Neural cell (in vitro differentiated cells): Measurements from ENCODE around the gene TWNK. TPM values are rescaled to one million over a fixed set of nuclear protein-coding genes. Genes with fewer than 3 reads are reported as not detected.
"Not testable (repeated sequence)": the region's sequence is repeated elsewhere in the genome, so short reads cannot be mapped to it uniquely, and the experiment has no call there.

Experiments used
- H2AFZ ChIP-seq: fragments of 200-600, 300-800 bp; sonication (generic), shearing (Covaris generic); 2 replicates; pipeline ENCODE4 v1.6.0; 2014; ENCODE audit warnings: low read depth, mild to moderate bottlenecking, antibody characterized with exemption, low read length, moderate library complexity
- H3F3A ChIP-seq: fragments of 200-600 bp; shearing (Covaris generic); 2 replicates; pipeline ENCODE4 v1.6.1; 2016; ENCODE audit warnings: mild to moderate bottlenecking, moderate library complexity, mixed read lengths, antibody characterized with exemption, low read length; ENCODE audit not compliant: insufficient read depth, poor library complexity, severe bottlenecking
- H3K27ac ChIP-seq: fragments of 200-600, 300-800 bp; sonication (generic), shearing (Covaris generic); 2 replicates; pipeline ENCODE4 v1.5.1; 2014; ENCODE audit warnings: mild to moderate bottlenecking, low read length, moderate library complexity
- H3K27me3 ChIP-seq: fragments of 300-800, 200-600 bp; sonication (generic), shearing (Covaris generic); 2 replicates; pipeline ENCODE4 v1.6.0; 2014; ENCODE audit warnings: mild to moderate bottlenecking, low read depth, low read length, moderate library complexity; ENCODE audit not compliant: insufficient read depth
- H3K36me3 ChIP-seq: fragments of 300-800, 200-600 bp; sonication (generic), shearing (Covaris generic); 2 replicates; pipeline ENCODE4 v1.5.1; 2014; ENCODE audit warnings: mild to moderate bottlenecking, antibody characterized with exemption, low read length, moderate library complexity; ENCODE audit not compliant: insufficient read depth
- H3K4me2 ChIP-seq: fragments of 300-800, 200-600 bp; sonication (generic), shearing (Covaris generic); 2 replicates; pipeline ENCODE4 v1.6.0; 2014; ENCODE audit warnings: mild to moderate bottlenecking, low read length
- H3K4me3 ChIP-seq: fragments of 300-800, 200-600 bp; sonication (generic), shearing (Covaris generic); 2 replicates; pipeline ENCODE4 v1.5.1; 2014; ENCODE audit warnings: mild to moderate bottlenecking, low read length, moderate library complexity
- H3K79me2 ChIP-seq: fragments of 200-600 bp; shearing (Covaris generic); replicated peaks from 2 replicates; pipeline ENCODE4 v1.6.0; 2014; ENCODE audit warnings: mild to moderate bottlenecking, low read length, moderate library complexity; ENCODE audit not compliant: insufficient read depth
- H3K9ac ChIP-seq: fragments of 300-800, 200-600 bp; sonication (generic), shearing (Covaris generic); 2 replicates; pipeline ENCODE4 v1.6.1; 2016; ENCODE audit warnings: mild to moderate bottlenecking, low read length, mixed read lengths
- H3K9me2 ChIP-seq: fragments of 200-600 bp; shearing (Covaris generic); 2 replicates; pipeline ENCODE4 v1.6.1; 2016; ENCODE audit warnings: mild to moderate bottlenecking, low read length, mixed read lengths; ENCODE audit not compliant: insufficient read depth
- H3K9me3 ChIP-seq: fragments of 200-600, 300-800 bp; sonication (generic), shearing (Covaris generic); 2 replicates; pipeline ENCODE4 v1.6.1; 2016; ENCODE audit warnings: mild to moderate bottlenecking, mixed run types, low read length, moderate library complexity, mixed read lengths
- H4K20me1 ChIP-seq: fragments of 200-600 bp; shearing (Covaris generic); 2 replicates; pipeline ENCODE4 v1.6.1; 2016; ENCODE audit warnings: mild to moderate bottlenecking, mixed run types; ENCODE audit not compliant: insufficient read depth
- EP300 ChIP-seq: fragments of 450-650 bp; conservative IDR thresholded peaks from 2 replicates; pipeline ENCODE4 v1.6.1; 2014; ENCODE audit warnings: antibody characterized with exemption, mild to moderate bottlenecking, moderate library complexity; ENCODE audit not compliant: poor library complexity, severe bottlenecking
- EZH2 ChIP-seq: fragments of 200-600, 300-800 bp; shearing (Covaris generic), sonication (generic); IDR thresholded peaks from 2 replicates; pipeline ENCODE4 v1.6.1; 2014; ENCODE audit warnings: antibody characterized with exemption, low read length, borderline replicate concordance, mild to moderate bottlenecking; ENCODE audit not compliant: insufficient read depth, poor library complexity, severe bottlenecking
- MXI1 ChIP-seq: fragments of 450-650 bp; conservative IDR thresholded peaks from 2 replicates; pipeline ENCODE4 v1.6.1; 2014; ENCODE audit warnings: antibody characterized with exemption, mild to moderate bottlenecking; ENCODE audit not compliant: poor library complexity, severe bottlenecking
- POLR2AphosphoS5 ChIP-seq: IDR thresholded peaks from 2 replicates; pipeline ENCODE4 v1.6.1; 2012
- RAD21 ChIP-seq: fragments of 450-650 bp; conservative IDR thresholded peaks from 2 replicates; pipeline ENCODE4 v1.6.1; 2014; ENCODE audit warnings: antibody characterized with exemption, mild to moderate bottlenecking, moderate library complexity
- SMC3 ChIP-seq: fragments of 450-650 bp; conservative IDR thresholded peaks from 2 replicates; pipeline ENCODE4 v1.6.1; 2014; ENCODE audit warnings: antibody characterized with exemption, mild to moderate bottlenecking, moderate library complexity; ENCODE audit not compliant: poor library complexity
- TAF1 ChIP-seq: IDR thresholded peaks from 2 replicates; pipeline ENCODE4 v1.6.1; 2012; ENCODE audit warnings: low read depth
- polyA plus RNA-seq: library from polyadenylated mRNA; depleted of rRNA; stranded (reverse); fragments of >200 nt; gene quantifications from 2 replicates; pipeline ENCODE4 v1.2.3, GENCODE V29; 2014
- TF ChIP-seq, protein P1 (sequence below): IDR thresholded peaks from 2 replicates; pipeline ENCODE4 v1.6.1; 2012; ENCODE audit warnings: borderline replicate concordance
- TF ChIP-seq, protein P2 (sequence below): fragments of 450-650 bp; IDR thresholded peaks from 2 replicates; pipeline ENCODE4 v1.5.1; 2014; ENCODE audit warnings: antibody characterized with exemption, mild to moderate bottlenecking, moderate library complexity; ENCODE audit not compliant: poor library complexity, severe bottlenecking

TWNK gene
- polyA plus RNA-seq, 1 donor from 2014 or later: 4.8 TPM

DNA sequence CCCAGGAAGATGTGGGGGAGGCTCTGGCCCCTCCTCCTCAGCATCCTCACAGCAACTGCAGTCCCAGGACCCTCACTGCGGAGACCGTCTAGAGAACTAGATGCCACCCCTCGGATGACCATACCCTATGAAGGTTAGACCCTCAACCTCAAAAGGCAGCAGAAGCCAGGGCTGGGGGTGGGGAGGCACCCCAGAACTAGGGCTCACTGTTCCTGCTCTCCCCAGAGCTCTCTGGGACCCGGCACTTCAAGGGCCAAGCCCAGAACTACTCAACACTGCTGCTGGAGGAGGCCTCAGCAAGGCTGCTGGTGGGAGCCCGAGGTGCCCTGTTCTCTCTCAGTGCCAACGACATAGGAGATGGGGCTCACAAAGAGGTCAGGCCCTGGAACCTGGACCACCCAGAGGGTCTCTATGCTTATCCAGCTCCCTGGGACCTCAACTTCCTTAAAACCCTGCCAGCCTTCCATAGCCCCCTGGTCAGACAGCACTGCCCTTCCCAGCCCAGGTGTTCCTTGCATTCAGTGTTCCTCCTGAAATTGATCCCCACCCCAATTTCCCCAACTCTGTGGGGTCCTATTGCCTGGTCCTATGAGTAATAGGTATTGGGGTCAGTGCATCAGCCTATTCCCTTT, 14.3 kb upstream of the TWNK start:
- no peaks in the 10 kb centered on the region for H3K27me3 ChIP-seq
- TF ChIP-seq EP300 (no peak), EZH2 (no peak), TAF1 (no peak), MXI1 (no peak), SMC3 (no peak), POLR2AphosphoS5 (no peak), RAD21 (no peak)
- TF ChIP-seq, protein P1, sequence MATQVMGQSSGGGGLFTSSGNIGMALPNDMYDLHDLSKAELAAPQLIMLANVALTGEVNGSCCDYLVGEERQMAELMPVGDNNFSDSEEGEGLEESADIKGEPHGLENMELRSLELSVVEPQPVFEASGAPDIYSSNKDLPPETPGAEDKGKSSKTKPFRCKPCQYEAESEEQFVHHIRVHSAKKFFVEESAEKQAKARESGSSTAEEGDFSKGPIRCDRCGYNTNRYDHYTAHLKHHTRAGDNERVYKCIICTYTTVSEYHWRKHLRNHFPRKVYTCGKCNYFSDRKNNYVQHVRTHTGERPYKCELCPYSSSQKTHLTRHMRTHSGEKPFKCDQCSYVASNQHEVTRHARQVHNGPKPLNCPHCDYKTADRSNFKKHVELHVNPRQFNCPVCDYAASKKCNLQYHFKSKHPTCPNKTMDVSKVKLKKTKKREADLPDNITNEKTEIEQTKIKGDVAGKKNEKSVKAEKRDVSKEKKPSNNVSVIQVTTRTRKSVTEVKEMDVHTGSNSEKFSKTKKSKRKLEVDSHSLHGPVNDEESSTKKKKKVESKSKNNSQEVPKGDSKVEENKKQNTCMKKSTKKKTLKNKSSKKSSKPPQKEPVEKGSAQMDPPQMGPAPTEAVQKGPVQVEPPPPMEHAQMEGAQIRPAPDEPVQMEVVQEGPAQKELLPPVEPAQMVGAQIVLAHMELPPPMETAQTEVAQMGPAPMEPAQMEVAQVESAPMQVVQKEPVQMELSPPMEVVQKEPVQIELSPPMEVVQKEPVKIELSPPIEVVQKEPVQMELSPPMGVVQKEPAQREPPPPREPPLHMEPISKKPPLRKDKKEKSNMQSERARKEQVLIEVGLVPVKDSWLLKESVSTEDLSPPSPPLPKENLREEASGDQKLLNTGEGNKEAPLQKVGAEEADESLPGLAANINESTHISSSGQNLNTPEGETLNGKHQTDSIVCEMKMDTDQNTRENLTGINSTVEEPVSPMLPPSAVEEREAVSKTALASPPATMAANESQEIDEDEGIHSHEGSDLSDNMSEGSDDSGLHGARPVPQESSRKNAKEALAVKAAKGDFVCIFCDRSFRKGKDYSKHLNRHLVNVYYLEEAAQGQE: no peak
- TF ChIP-seq, protein P2, sequence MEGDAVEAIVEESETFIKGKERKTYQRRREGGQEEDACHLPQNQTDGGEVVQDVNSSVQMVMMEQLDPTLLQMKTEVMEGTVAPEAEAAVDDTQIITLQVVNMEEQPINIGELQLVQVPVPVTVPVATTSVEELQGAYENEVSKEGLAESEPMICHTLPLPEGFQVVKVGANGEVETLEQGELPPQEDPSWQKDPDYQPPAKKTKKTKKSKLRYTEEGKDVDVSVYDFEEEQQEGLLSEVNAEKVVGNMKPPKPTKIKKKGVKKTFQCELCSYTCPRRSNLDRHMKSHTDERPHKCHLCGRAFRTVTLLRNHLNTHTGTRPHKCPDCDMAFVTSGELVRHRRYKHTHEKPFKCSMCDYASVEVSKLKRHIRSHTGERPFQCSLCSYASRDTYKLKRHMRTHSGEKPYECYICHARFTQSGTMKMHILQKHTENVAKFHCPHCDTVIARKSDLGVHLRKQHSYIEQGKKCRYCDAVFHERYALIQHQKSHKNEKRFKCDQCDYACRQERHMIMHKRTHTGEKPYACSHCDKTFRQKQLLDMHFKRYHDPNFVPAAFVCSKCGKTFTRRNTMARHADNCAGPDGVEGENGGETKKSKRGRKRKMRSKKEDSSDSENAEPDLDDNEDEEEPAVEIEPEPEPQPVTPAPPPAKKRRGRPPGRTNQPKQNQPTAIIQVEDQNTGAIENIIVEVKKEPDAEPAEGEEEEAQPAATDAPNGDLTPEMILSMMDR: no peak
- no peaks in the 10 kb centered on the region for H3K79me2 ChIP-seq
- no peaks in the 10 kb centered on the region for H3F3A ChIP-seq
- no peaks in the 10 kb centered on the region for H3K9me2 ChIP-seq
- H3K36me3 ChIP-seq: no peaks in the 10 kb centered on the region
- no peak overlapping the region for H3K27ac ChIP-seq
- no peak overlapping the region for H3K9ac ChIP-seq
- H3K4me2 ChIP-seq: no peak overlapping the region
- H3K4me3 ChIP-seq: no peak overlapping the region
- H2AFZ ChIP-seq: no peak overlapping the region
- no peaks in the 10 kb centered on the region for H4K20me1 ChIP-seq
- no peaks in the 10 kb centered on the region for H3K9me3 ChIP-seq

DNA sequence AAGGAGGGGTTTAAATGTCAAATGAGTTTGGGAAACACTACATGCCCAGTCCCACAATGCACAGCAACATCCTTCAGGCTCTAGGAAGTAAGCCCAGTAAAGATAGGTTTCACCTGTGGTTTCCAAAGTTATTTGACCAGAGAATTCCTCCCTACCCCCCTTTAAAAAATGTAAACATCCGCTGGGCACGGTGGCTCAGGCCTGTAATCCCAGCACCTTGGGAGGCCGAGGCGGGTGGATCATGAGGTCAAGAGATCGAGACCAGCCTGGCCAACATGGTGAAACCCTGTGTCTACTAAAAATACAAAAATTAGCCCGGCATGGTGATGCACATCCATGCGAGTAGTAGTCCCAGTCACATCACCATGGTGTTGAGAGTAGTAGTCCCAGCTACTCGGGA, 11.9 kb upstream of the TWNK start:
- not testable (repeated sequence) for H3K9ac ChIP-seq, H3F3A ChIP-seq, H3K27ac ChIP-seq, H3K9me2 ChIP-seq, H3K36me3 ChIP-seq, H3K27me3 ChIP-seq, H3K4me3 ChIP-seq, H3K9me3 ChIP-seq, H2AFZ ChIP-seq, H3K79me2 ChIP-seq, H3K4me2 ChIP-seq, H4K20me1 ChIP-seq

- no peak overlapping the region for H3K9ac ChIP-seq
- no peaks in the 10 kb centered on the region for H3K9me2 ChIP-seq
- no peak overlapping the region for H2AFZ ChIP-seq
- no peaks in the 10 kb centered on the region for H3K27me3 ChIP-seq
- no peaks in the 10 kb centered on the region for H3K36me3 ChIP-seq
- H3F3A ChIP-seq: no peaks in the 10 kb centered on the region
- no peak overlapping the region for H3K4me3 ChIP-seq
- H3K4me2 ChIP-seq: no peak overlapping the region
- no peaks in the 10 kb centered on the region for H3K79me2 ChIP-seq
- no peak for TF ChIP-seq RAD21
- no peak for TF ChIP-seq SMC3
- TF ChIP-seq POLR2AphosphoS5: no peak
- TF ChIP-seq TAF1: no peak
- TF ChIP-seq EZH2: no peak
- TF ChIP-seq, protein P1: no peak
- TF ChIP-seq MXI1: no peak
- no peak overlapping the region for H3K27ac ChIP-seq
- H4K20me1 ChIP-seq: no peaks in the 10 kb centered on the region
- H3K9me3 ChIP-seq: no peaks in the 10 kb centered on the region
Measured at GRCh38 chr10:100976906-100977305, 10.4 kb upstream of the TWNK start.
